OCI-LY3 (cell line): ENCODE results near the gene SHC1.

Experiments used
- H2AFZ ChIP-seq: fragments of 200-600, 300-600 bp; shearing (Covaris generic); 2 replicates; pipeline ENCODE4 v1.6.0; 2014; ENCODE audit warnings: antibody characterized with exemption, low read depth, low read length
- H3K27ac ChIP-seq: fragments of 200-600, 300-600 bp; sonication (generic); 2 replicates; pipeline ENCODE4 v1.5.1; 2014; ENCODE audit warnings: mild to moderate bottlenecking, low read length, moderate library complexity, mixed read lengths
- H3K27me3 ChIP-seq: fragments of 200-600, 300-600 bp; sonication (generic); 2 replicates; pipeline ENCODE4 v1.6.1; 2014; ENCODE audit warnings: low read depth, low read length, mixed read lengths
- H3K36me3 ChIP-seq: fragments of 200-600, 300-600 bp; sonication (generic); replicated peaks from 2 replicates; pipeline ENCODE3; 2014; ENCODE audit warnings: low read depth, low read length, mixed read lengths
- H3K4me1 ChIP-seq: fragments of 300-600, 200-600 bp; sonication (generic); 2 replicates; pipeline ENCODE4 v1.6.1; 2014; ENCODE audit warnings: low read length, mixed read lengths
- H3K4me2 ChIP-seq: fragments of 200-600, 300-600 bp; sonication (generic); 2 replicates; pipeline ENCODE4 v1.6.1; 2014; ENCODE audit warnings: low read length, mixed read lengths
- H3K4me3 ChIP-seq: fragments of 300-600, 200-600 bp; sonication (generic); 2 replicates; pipeline ENCODE4 v1.5.1; 2014; ENCODE audit warnings: antibody characterized with exemption, mild to moderate bottlenecking, low read length, moderate library complexity
- H3K79me2 ChIP-seq: fragments of 300-600, 200-600 bp; shearing (Covaris generic); 2 replicates; pipeline ENCODE4 v1.6.1; 2014; ENCODE audit warnings: mild to moderate bottlenecking, low read length, mixed read lengths
- H3K9ac ChIP-seq: fragments of 300-600, 200-600 bp; shearing (Covaris generic); 2 replicates; pipeline ENCODE4 v1.6.0; 2014; ENCODE audit warnings: mild to moderate bottlenecking, low read length, moderate library complexity
- H3K9me3 ChIP-seq: fragments of 200-600, 300-600 bp; shearing (Covaris generic); 2 replicates; pipeline ENCODE4 v1.6.1; 2014; ENCODE audit warnings: low read length, mixed read lengths; ENCODE audit not compliant: insufficient read depth
- H4K20me1 ChIP-seq: fragments of 200-600, 300-600 bp; sonication (generic); 2 replicates; pipeline ENCODE4 v1.6.1; 2016; ENCODE audit warnings: low read length, mixed read lengths; ENCODE audit not compliant: insufficient read depth
- CTCF ChIP-seq: fragments of 200-600, 300-600 bp; sonication (generic); IDR thresholded peaks from 2 replicates; pipeline ENCODE4 v1.5.1; 2014; ENCODE audit warnings: antibody characterized with exemption, low read length, low read depth
- EZH2phosphoT487 ChIP-seq: fragments of 200-600 bp; shearing (Covaris generic); IDR thresholded peaks from 2 replicates; pipeline ENCODE4 v1.6.1; 2018; ENCODE audit warnings: antibody characterized with exemption, mixed run types, low read depth

The SHC1 gene

GRCh38 chr1:155007251-155007828 lies 36.8 kb upstream of the SHC1 start:
- H3K9ac ChIP-seq, result peak overlapping the region; percentile 96; the same call in 1 of the 2 replicates
- H3K27ac ChIP-seq, result peak overlapping the region; percentile 92

GRCh38 chr1:155006601-155007101 lies 36.1 kb upstream of the SHC1 start:
- peaks cover 57% of the 10 kb centered on the region for H3K4me1 ChIP-seq
- H3K79me2 ChIP-seq, result peaks cover 59% of the 10 kb centered on the region
- peaks cover 10% of the 10 kb centered on the region for H3K36me3 ChIP-seq
- H3K4me3 ChIP-seq, result peak overlapping the region; percentile 93
- no peak for TF ChIP-seq EZH2phosphoT487
- no peak for TF ChIP-seq CTCF
- H4K20me1 ChIP-seq, result peaks cover 39% of the 10 kb centered on the region
- H3K9me3 ChIP-seq, result no peaks in the 10 kb centered on the region
- no peaks in the 10 kb centered on the region for H3K27me3 ChIP-seq
- peak overlapping the region; percentile 96; the same call in 1 of the 2 replicates for H3K9ac ChIP-seq
- H3K4me2 ChIP-seq, result peak overlapping the region; percentile 97
- H2AFZ ChIP-seq, result no peak overlapping the region
- H3K27ac ChIP-seq, result peak overlapping the region; percentile 92

More at GRCh38 chr1:155007251-155007828, 36.8 kb upstream of the SHC1 start:
- no peak for TF ChIP-seq CTCF
- no peak for TF ChIP-seq EZH2phosphoT487
- H2AFZ ChIP-seq, result no peak overlapping the region
- H4K20me1 ChIP-seq, result peaks cover 41% of the 10 kb centered on the region
- peaks cover 11% of the 10 kb centered on the region for H3K36me3 ChIP-seq
- peaks cover 59% of the 10 kb centered on the region for H3K79me2 ChIP-seq
- no peaks in the 10 kb centered on the region for H3K27me3 ChIP-seq
- H3K9me3 ChIP-seq, result no peaks in the 10 kb centered on the region
- peaks cover 57% of the 10 kb centered on the region for H3K4me1 ChIP-seq
- H3K4me3 ChIP-seq, result peak overlapping the region; percentile 16; the same call in 1 of the 2 replicates
- H3K4me2 ChIP-seq, result peak overlapping the region; percentile 97

- Histone ChIP-seq H3K9me3 (no peaks in the 10 kb centered on the region), H3K9ac (peak overlapping the region; percentile 96), H3K27ac (peak overlapping the region; percentile 92), H3K4me1 (peaks cover 57% of the 10 kb centered on the region), H4K20me1 (peaks cover 28% of the 10 kb centered on the region), H3K4me2 (peak overlapping the region; percentile 97), H3K79me2 (peaks cover 59% of the 10 kb centered on the region), H3K4me3 (peak overlapping the region; percentile 93), H2AFZ (no peak overlapping the region), H3K36me3 (peaks cover 10% of the 10 kb centered on the region), H3K27me3 (no peaks in the 10 kb centered on the region)
- no peak for TF ChIP-seq EZH2phosphoT487
- no peak for TF ChIP-seq CTCF
Measured at GRCh38 chr1:155005076-155006011, 34.8 kb upstream of the SHC1 start.
